ENCODE data around the gene DHRS1.
A peak's percentile ranks its signal among the peaks of the same experiment; 100 is the strongest.

DHRS1 gene

DNA sequence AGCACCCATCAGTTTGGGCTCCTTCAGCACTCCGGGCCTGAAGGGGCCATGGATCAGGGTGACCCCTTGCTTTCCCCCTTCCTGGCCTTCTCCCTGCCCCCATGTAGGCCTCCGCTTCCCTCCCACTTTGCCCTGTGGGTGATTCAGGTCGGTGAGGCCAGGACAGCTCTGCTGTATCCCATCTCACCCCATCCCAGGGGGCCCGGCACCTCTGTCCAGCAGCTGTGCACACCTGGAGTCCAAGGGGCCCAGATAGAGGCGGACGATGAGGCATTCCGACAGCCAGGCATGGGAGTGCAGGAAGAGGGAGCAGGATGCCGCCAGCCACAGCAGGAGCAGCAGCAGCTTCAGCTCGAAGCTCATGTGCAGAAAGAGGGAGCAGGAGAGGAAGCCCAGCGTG lies 23.1 kb upstream of the DHRS1 start:
- Mint-ChIP-seq H3K27me3 (peaks cover 82% of the 10 kb centered on the region), H3K36me3 (peaks cover 3% of the 10 kb centered on the region), H3K27ac (no peak overlapping the region), H3K4me3 (no peak overlapping the region), H3K9me3 (no peaks in the 10 kb centered on the region), H3K4me1 (peaks cover 11% of the 10 kb centered on the region)
- DNase-seq = no peak
- CTCF ChIA-PET = interaction anchor here (0.9 to 2.2 kb wide), 5 partner anchors 10 to 113 kb away, joined by 3 to 8 read pairs (median 4); partner anchors contain the start of genes CIDEB and LTB4R2

DNA sequence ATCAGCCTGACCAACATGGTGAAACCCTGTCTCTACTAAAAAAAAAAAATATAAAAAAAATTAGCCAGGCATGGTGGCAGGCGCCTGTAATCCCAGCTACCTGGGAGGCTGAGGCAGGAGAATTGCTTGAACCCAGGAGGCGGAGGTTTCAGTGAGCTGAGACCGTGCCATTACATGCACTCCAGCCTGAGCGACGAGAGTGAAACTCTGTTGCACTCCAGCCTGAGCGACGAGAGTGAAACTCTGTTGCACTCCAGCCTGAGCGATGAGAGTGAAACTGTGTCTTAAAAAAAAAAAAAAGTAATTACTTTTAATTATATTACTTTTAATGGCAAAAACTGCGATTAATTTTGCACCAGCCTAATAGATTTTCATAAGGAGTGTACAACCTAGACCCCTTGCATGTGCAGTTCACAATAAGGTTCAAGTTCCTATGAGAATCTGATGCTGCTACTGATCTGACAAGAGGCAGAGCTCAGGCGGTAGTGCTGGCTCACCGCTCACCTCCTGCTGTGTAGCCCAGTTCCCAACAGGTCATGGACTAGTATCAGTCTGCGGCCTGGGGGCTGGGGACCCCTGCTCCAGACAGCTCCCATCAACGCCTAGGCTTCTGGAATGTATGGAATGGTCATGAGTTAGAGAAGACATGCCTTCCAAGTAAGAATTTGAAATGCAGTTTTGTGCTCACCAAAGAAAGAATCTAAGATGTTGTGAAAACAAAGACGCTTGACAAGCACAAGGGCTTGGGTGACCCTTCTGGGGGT lies 21.8 kb upstream of the DHRS1 start:
- CTCF ChIA-PET = interaction anchor here (0.9 to 2.2 kb wide), 3 partner anchors 11 to 114 kb away, joined by 3 to 8 read pairs (median 4); partner anchors contain the start of gene CIDEB
- H3K27me3 Mint-ChIP-seq = peaks cover 77% of the 10 kb centered on the region
- no peak overlapping the region for H3K27ac Mint-ChIP-seq
- no peak overlapping the region for H3K4me3 Mint-ChIP-seq
- H3K9me3 Mint-ChIP-seq = no peaks in the 10 kb centered on the region
- peaks cover 3% of the 10 kb centered on the region for H3K36me3 Mint-ChIP-seq
- H3K4me1 Mint-ChIP-seq = peaks cover 9% of the 10 kb centered on the region
- no peak for DNase-seq

DNA sequence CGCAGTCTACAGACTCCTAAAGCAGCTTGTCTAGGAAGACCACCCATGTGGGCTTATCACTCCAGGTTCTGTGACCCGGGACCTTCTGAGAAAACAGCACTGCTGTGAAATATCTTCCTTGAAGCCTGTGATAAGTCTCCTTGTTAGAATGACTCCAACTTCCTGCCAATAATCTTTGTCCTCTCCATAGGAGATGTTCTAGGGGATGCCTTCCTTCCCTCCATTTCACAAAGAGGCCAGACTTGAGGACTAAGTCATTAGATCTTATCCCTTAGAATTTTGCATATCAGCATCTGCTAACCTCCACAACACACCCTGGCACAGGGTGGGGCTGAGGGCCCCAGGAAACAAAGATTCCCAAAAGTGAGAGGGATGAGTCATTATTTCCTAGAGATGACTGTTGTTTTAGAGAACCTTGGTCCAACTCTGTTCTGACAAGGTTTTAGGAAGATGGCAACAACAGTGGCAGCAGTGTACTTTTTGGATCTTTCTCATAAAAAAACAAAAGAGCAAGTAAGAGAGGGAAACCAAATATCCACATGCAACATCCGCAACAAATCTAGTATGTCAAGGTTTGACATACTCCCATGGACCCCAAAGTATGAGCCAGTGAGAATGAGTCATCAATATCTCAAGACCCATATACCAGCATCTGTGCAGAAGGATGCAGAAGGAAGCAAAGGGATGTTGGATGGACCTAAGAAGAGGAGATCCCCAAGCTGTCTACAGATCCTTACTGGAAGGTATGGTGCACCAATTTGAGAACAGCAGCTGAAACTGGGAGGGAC lies 17.8 kb upstream of the DHRS1 start:
- CTCF ChIA-PET = interaction anchor here (1.8 to 13.0 kb wide), 2 partner anchors 9 to 14 kb away, joined by 10 to 129 read pairs; partner anchors contain the start of genes ADCY4, CIDEB and LTB4R2
- Mint-ChIP-seq H3K36me3 (peaks cover 24% of the 10 kb centered on the region), H3K4me1 (peaks cover 41% of the 10 kb centered on the region), H3K4me3 (no peak overlapping the region), H3K27me3 (peaks cover 37% of the 10 kb centered on the region), H3K9me3 (no peaks in the 10 kb centered on the region), H3K27ac (peak overlapping the region; percentile 40)
- no peak for DNase-seq

DNA sequence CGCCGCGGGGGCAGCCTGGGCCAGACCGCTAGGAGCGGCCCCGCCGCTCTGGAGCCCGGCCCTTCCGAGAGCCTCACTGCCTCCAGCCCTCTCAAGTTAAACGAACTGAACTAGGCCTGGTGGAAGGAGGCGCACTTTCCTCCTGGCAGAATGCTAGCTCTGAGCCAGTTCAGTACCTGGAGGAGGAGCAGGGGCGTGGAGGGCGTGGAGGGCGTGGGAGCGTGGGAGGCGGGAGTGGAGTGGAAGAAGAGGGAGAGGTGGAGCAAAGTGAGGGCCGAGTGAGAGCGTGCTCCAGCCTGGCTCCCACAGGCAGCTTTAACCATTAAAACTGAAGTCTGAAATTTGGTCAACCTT lies 17.0 kb upstream of the DHRS1 start:
- DNase-seq = no peak
- Mint-ChIP-seq H3K4me1 (peaks cover 49% of the 10 kb centered on the region), H3K4me3 (no peak overlapping the region), H3K36me3 (peaks cover 28% of the 10 kb centered on the region), H3K27ac (no peak overlapping the region), H3K27me3 (peaks cover 29% of the 10 kb centered on the region), H3K9me3 (no peaks in the 10 kb centered on the region)
- CTCF ChIA-PET = interaction anchor here (1.2 to 13.0 kb wide), 2 partner anchors 15 to 20 kb away, joined by 3 to 129 read pairs; partner anchors contain the start of gene ADCY4

DNA sequence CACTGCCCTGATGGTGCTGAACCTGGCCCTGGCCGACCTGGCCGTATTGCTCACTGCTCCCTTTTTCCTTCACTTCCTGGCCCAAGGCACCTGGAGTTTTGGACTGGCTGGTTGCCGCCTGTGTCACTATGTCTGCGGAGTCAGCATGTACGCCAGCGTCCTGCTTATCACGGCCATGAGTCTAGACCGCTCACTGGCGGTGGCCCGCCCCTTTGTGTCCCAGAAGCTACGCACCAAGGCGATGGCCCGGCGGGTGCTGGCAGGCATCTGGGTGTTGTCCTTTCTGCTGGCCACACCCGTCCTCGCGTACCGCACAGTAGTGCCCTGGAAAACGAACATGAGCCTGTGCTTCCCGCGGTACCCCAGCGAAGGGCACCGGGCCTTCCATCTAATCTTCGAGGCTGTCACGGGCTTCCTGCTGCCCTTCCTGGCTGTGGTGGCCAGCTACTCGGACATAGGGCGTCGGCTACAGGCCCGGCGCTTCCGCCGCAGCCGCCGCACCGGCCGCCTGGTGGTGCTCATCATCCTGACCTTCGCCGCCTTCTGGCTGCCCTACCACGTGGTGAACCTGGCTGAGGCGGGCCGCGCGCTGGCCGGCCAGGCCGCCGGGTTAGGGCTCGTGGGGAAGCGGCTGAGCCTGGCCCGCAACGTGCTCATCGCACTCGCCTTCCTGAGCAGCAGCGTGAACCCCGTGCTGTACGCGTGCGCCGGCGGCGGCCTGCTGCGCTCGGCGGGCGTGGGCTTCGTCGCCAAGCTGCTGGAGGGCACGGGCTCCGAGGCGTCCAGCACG lies 16.4 kb upstream of the DHRS1 start:
- Mint-ChIP-seq H3K4me1 (peaks cover 52% of the 10 kb centered on the region), H3K27ac (no peak overlapping the region), H3K36me3 (peaks cover 28% of the 10 kb centered on the region), H3K27me3 (peaks cover 28% of the 10 kb centered on the region), H3K9me3 (no peaks in the 10 kb centered on the region), H3K4me3 (no peak overlapping the region)
- DNase-seq = no peak
- CTCF ChIA-PET = interaction anchor here (1.2 to 13.0 kb wide), 2 partner anchors 15 to 19 kb away, joined by 3 to 129 read pairs; partner anchors contain the start of gene ADCY4

DNA sequence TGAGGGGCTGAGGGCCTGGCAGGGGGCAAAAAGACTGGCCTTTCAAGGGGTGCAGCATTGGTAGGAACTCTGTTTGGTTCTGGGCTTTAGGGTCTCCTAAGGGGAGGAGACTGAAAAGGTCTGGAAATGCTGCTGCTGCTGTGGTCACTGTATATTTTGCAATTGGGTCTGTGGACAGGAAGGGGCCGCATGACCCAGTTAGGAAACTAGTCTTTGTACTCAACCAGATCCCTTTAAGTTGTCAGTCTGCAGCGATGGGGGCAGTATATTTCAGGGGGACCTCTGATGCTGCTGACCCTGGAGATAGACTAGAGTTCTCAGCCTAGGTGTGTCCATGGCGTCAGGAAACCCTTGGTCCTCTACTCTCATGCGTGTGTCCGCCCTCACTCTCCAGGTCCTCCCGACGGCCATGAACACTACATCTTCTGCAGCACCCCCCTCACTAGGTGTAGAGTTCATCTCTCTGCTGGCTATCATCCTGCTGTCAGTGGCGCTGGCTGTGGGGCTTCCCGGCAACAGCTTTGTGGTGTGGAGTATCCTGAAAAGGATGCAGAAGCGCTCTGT lies 15.7 kb upstream of the DHRS1 start:
- CTCF ChIA-PET = interaction anchor here (1.2 to 13.0 kb wide), 2 partner anchors 16 to 19 kb away, joined by 3 to 129 read pairs; partner anchors contain the start of gene ADCY4
- H3K4me1 Mint-ChIP-seq = peaks cover 54% of the 10 kb centered on the region
- H3K36me3 Mint-ChIP-seq = peaks cover 28% of the 10 kb centered on the region
- no peaks in the 10 kb centered on the region for H3K9me3 Mint-ChIP-seq
- no peak overlapping the region for H3K4me3 Mint-ChIP-seq
- H3K27ac Mint-ChIP-seq = no peak overlapping the region
- DNase-seq = no peak
- H3K27me3 Mint-ChIP-seq = peaks cover 22% of the 10 kb centered on the region

DNA sequence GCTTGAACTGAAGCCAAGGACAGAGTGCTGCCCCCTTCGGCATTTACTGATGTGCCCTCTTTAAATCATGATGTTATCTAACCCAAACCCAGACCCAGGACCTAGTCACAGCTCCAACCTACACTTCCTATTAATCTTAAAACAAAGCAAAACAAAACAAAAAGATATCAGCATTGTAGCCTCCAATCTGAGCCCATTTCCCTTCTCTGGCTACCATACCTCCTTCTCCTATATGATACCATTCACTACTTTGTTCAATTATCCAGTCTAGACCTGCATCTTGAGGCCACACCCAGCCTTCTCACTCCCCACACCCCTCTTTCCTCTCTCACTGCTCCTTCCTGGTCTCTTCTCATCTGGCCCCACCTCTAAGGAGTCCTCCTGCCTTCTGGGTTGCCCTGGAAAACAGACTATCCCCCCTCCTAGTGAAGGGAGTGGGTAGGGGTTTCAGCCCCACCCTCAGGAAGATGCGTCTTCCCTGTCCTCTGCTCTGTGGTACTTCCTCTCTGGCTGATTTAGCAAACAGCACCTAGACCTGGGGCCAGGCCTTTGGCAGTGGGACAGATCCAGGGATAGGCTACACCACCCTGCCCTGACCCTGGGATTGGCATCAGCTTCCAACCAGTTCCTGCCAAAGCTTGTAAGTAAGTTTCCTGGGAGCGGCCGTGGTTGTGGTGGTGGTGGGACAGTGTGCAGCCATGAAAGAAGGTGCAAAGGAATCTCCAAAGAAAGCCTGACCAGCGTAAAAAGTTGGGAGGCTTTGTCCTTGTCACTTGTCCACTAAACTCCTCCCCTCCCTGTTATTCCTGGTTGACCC lies 15.0 kb upstream of the DHRS1 start:
- Mint-ChIP-seq H3K36me3 (peaks cover 28% of the 10 kb centered on the region), H3K9me3 (no peaks in the 10 kb centered on the region), H3K4me3 (peak overlapping the region; percentile 45), H3K4me1 (peaks cover 61% of the 10 kb centered on the region), H3K27ac (peak overlapping the region; percentile 88), H3K27me3 (peaks cover 14% of the 10 kb centered on the region)
- CTCF ChIA-PET = interaction anchor here (1.0 to 13.0 kb wide), 4 partner anchors 16 to 71 kb away, joined by 3 to 129 read pairs (median 54); partner anchors contain the start of genes ADCY4, DHRS1 and NOP9
- DNase-seq = no peak

DNA sequence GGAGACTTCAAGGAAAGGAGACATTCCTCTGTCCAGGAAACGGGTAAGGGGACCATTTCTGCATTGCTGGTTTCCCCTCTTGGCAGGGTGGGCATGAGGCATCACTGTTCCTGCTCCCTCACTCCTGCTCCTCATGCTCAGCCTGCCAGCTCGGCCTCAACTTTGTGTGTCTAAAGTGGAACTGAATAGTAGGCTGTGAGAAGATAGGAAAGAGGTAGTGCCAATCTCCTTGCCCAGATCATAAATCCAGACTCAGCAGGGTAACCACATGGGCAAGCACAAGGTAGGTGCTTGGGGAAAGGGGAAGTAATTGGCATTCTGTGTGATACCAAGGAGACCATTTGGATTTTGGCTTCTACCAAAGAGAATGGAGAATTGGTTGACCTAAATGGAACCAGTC lies 14.3 kb upstream of the DHRS1 start:
- peaks cover 68% of the 10 kb centered on the region for H3K4me1 Mint-ChIP-seq
- peaks cover 35% of the 10 kb centered on the region for H3K36me3 Mint-ChIP-seq
- no peak for DNase-seq
- peak overlapping the region; percentile 88 for H3K27ac Mint-ChIP-seq
- H3K9me3 Mint-ChIP-seq = no peaks in the 10 kb centered on the region
- CTCF ChIA-PET = interaction anchor here (1.0 to 13.0 kb wide), 5 partner anchors 15 to 122 kb away, joined by 3 to 129 read pairs (median 4); partner anchors contain the start of genes ADCY4, DHRS1 and NOP9
- peak overlapping the region; percentile 81 for H3K4me3 Mint-ChIP-seq
- H3K27me3 Mint-ChIP-seq = peaks cover 8% of the 10 kb centered on the region

DNA sequence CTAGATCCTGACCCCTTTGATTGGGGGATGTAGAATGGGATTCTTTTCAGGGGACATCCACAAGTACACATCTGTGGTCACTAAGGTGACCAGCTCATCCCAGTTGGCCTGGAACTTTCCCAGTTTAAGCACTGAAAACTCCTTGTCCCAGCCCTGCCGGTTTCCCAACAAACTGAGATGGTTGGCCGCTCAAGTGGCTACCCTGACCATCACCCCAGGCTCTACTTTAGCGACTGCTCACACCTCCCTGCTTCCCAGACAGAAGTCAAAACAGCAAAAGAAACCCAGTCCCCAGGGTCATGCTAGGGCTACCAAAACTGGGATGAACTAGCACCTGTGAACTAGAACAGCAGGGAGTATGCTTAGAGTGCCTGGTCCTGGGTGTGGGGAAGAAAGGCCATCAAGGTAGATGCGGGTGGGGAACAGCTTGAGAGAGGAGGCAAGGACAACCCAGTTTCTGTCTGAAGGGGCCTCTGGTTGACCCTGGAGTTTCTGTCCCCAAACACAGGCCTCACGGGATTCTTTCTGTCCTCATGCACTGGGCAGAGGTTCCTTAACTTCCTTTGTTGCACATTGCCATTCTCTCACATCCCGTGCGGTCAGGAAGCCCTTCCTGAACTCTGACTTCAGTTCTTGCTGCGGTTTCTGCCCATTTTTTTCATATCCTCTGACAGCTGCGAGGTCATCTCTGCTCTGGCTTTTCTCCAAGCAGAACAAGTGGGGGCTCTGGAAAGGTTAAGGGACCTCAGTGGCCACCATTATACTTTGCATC lies 13.3 kb upstream of the DHRS1 start:
- peak; percentile 71 for DNase-seq

DNA sequence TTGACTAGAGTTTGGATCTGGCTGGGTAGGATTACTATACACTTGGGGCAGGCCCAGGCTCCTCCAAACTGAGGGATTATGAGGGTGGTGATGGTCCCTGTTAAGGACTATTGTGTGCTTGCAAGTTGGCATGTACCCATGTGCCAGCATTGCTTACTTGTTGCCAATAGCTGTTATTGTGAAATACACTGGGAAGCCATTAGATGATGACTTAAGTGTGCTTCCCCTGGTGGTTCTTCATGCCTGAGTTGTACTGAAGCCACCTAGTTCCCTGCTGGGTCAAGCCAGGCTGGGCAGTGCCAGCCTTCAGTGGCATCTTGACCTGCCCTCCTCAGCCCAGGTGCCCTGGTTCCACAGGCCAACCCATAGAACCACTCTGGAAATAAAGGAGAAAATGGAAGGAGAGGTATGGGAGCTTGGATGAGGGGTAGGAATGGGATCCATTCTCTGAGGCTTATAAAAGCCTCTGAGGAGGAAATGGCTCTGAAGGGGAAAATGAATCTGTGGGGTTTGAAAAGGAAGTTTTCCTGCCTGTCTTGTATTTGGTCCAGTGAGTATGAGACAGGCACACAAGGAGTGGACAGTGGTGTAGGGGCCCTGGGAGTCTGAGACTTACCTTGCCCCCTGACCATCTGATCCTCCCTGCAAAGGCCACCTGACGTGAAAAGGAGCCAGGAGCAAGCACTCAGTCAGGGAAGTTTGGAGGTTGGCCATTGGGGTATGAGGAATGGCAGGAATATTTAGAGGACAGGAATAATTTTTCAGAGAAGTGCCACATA lies 12.4 kb upstream of the DHRS1 start:
- peak overlapping the region; percentile 81 for H3K4me3 Mint-ChIP-seq
- peaks cover 77% of the 10 kb centered on the region for H3K4me1 Mint-ChIP-seq
- CTCF ChIA-PET = interaction anchor here (0.6 to 13.0 kb wide), 8 partner anchors 13 to 1017 kb away, joined by 4 to 129 read pairs (median 14); partner anchors contain the start of genes ADCY4, CBLN3, DHRS1 and KHNYN
- H3K9me3 Mint-ChIP-seq = no peaks in the 10 kb centered on the region
- H3K27ac Mint-ChIP-seq = peak overlapping the region; percentile 88
- no peak for DNase-seq
- H3K36me3 Mint-ChIP-seq = peaks cover 43% of the 10 kb centered on the region
- H3K27me3 Mint-ChIP-seq = no peaks in the 10 kb centered on the region

More for the DNA sequence above, 13.3 kb upstream of the DHRS1 start:
- Mint-ChIP-seq H3K27ac (peak overlapping the region; percentile 88), H3K4me1 (peaks cover 77% of the 10 kb centered on the region), H3K4me3 (peak overlapping the region; percentile 81), H3K36me3 (peaks cover 40% of the 10 kb centered on the region), H3K9me3 (no peaks in the 10 kb centered on the region), H3K27me3 (no peaks in the 10 kb centered on the region)
- CTCF ChIA-PET = interaction anchor here (0.9 to 13.0 kb wide), 6 partner anchors 14 to 255 kb away, joined by 3 to 129 read pairs (median 14); partner anchors contain the start of genes ADCY4, CBLN3, DHRS1 and KHNYN
